HG03280 (cell line): ENCODE measurements around the gene LGALS3BP.
"Not testable (repeated sequence)": the region's sequence is repeated elsewhere in the genome, so short reads cannot be mapped to it uniquely, and the experiment has no call there.

Experiments used
- ATAC-seq: cut with Tn5 transposase; IDR thresholded peaks from one replicate; pipeline ENCODE4 v1.9.1; 2021; ENCODE audit warnings: mild to moderate bottlenecking, moderate library complexity; ENCODE audit not compliant: unreplicated experiment

LGALS3BP gene

DNA sequence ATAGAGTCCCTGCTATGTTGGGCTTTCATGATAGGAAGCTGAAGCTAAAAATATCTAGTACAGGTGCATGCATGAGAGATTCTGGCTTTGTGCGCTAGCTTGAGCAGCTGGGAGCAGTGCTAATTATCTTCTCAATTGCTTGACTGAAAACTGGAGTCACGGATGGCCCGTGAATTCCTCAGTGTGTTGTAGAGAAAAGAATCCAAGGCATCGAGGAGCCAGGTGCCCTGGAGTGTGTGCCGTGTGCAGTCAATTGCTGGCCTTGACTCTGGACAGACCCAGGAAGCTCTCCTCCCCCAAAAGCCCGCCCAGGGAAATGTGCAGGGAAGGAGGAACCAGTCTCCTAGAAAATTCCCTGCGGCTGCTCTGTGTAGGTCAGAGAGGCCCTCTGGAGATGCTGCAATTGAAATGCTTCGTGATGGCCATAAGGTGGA is 14.2 kb downstream of the LGALS3BP start:
- no peak for ATAC-seq

DNA sequence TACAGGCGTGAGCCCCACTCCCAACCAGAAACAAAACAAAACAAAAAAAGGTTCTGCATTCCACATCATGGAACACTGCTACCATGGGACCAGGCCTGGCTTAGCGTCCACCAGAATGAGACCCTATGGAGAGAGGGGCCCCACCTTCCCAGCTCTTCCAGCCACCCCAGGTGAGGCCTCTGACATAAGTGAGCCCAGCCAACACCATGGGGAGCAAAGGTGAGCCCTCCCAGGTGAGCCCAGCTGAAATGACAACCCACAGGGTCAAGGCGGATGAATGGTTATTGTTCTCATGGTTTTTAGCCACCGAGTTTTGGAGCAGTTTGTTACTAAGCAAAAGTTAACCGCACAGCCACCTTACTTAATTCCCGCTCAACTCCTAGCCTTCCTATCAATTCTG is 16.3 kb downstream of the LGALS3BP start:
- no peak for ATAC-seq

DNA sequence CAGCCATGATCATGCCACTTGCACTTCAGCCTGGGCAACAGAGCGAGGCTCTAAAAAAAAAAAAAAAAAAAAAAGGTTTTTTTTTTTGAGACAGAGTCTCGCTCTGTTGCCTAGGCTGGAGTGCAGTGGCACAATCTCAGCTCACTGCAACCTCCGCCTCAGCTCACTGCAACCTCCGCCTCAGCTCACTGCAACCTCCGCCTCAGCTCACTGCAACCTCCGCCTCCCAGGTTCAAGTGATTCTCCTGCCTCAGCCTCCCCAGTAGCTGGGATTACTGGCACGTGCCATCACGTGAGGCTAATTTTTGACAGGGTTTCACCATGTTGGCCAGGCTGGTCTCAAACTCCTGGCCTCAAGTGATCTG is 16.8 kb downstream of the LGALS3BP start:
- not testable (repeated sequence) for ATAC-seq

- no peak for ATAC-seq
Observed at GRCh38 chr17:78962345-78962983, 17.3 kb downstream of the LGALS3BP start.

DNA sequence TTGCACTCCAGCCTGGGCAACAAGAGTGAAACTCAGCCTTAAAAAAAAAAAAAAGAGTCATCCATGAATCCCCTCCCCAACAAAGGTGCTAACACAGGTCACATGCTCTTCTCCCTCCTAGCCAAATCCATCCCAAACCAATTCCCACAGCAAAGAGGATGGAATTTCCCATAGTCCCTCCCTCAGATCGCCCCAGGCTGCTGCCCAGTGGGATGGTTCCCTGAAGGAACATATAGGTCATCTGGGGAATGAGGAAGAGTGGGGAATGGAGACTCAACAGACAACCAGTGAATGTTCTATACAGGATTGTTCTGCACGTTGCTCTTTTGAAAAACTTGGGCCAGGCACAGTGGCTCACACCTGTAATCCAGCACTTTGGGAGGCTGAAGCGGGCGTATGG is 18.2 kb downstream of the LGALS3BP start:
- ATAC-seq: no peak

- ATAC-seq: no peak
Observed at GRCh38 chr17:78960928-78961327, 18.8 kb downstream of the LGALS3BP start.

DNA sequence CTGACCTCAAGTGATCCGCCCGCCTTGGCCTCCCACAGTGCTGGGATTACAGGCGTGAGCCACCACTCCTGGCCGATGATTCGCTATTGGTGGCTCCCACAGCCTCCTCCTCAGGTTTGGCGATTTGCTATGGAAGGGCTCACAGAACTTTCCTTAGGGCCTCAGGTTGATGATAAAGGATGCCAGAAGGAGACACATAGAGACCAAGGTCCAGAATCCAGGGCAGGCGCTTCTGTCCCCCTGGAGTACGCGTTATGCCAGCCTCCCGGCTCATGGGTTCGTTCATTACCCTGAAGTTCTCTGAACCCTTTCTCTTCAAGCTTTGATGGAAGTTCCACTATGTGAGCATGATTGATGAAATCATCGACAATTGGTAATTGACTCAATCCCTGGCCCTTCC is 19.9 kb downstream of the LGALS3BP start:
- ATAC-seq: no peak

DNA sequence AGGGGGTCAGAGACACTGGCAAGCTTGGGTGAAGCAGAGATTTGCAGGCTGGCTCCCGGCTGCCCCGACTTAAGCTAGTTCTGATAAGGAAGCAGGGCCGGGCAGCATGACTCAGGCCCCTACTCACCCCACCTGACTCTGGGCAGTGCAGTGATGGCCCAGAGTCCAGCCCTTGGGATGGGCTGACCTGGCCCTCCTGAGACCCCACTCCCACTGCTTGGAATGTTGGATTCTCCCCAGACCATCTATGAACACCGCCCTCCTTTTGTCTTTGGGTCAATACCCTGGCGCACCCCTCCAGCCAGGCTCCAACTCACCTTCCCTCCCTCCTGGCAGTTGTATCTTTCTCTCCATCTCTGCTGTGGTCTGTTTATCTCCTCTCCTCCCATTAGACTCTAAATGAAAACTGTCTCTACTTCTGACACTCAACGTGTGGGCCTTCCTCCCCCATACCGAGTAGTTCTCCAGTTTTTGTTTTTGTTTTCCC is 21.0 kb downstream of the LGALS3BP start:
- no peak for ATAC-seq

GRCh38 chr17:78957128-78957527 is 22.6 kb downstream of the LGALS3BP start:
- ATAC-seq: no peak

GRCh38 chr17:78956254-78956653 is 23.5 kb downstream of the LGALS3BP start:
- ATAC-seq: no peak

DNA sequence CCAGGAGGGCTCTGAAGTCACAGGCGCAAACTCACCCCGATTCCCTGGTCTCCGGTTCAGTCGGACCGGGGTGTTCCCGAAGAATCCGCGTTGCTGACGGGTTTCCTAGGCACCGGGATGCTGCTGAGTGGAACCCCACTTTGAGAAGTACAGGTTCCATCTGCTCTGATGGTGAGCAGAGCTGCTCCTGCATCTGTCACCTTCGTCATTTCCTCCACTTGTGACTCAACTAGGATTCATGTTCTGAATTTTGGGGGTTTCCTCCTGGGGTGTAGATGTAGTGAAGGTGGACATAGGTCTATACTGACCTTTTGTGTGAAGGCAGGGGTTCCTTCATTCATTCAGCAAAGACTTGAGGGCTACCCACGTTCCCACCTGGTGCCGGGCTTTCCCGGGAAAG is 25.0 kb downstream of the LGALS3BP start:
- no peak for ATAC-seq

- no peak for ATAC-seq
Observed at GRCh38 chr17:78953356-78954350, 26.1 kb downstream of the LGALS3BP start.

DNA sequence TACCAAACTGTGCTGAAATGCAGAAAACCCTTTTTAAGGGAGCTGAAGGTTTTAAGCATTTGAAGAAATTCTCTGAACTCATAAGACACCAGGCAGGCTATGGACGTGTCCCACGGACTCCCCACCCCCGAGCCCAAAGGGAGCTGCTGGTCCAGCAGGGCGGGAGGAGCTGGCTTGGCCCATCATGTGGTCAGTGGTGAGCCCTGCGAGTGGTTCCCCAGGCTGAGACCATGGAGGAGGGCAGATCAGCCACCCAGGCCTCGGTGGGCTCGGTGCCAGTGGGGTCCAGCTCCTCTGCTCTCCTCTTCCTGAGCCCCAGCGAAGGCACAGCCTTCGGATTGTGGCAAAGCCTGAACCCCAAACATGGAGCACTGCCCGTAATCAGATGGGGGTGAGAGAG is 27.0 kb downstream of the LGALS3BP start:
- ATAC-seq: no peak

DNA sequence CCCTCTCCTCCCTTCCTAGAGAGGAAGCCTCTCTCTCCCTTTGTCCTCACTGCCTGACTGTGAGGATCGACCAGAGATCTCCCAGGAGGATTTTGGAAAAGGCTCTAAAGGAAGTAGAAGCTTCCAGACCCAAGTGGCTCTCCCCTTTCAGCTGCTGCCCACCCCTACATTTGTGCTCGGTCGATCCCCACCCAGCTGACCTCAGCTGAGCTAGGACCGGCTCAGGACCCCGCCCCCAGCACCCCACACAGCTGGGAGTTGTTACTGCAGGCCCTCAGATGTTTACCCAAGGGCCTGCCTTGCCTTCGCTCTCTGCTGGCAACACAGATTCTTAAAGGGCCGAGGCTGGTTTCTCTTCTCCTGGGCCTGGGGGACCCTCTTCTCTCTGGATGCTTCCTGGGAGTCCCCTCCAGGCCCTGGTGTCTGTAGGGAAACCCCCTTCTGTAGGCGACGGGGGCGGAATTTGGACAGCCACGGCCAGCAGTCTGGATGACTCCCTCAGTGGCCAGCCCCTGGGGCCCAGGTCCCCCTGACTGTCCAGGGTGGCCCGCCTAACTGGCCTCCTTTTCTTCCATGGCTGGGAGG is 27.7 kb downstream of the LGALS3BP start:
- no peak for ATAC-seq

DNA sequence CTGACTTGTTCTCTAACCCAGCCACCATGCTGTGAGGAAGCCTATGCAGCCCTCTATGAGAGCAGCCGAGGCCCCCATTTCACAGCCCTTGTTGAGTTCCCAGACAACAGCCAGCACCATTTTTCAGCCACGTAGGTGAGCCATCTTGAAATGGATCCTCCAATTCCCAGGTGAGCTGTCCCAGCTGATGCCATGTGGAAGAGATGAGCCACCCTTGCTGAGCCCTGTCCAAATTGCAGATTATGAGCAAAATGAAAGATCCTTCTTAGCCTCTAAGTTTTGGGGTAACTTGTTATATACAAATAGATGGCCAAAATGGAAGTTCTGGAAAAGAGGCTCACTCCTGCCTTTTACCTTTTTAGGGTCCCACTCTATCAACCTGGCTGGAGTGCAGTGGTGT is 28.9 kb downstream of the LGALS3BP start:
- ATAC-seq: no peak

DNA sequence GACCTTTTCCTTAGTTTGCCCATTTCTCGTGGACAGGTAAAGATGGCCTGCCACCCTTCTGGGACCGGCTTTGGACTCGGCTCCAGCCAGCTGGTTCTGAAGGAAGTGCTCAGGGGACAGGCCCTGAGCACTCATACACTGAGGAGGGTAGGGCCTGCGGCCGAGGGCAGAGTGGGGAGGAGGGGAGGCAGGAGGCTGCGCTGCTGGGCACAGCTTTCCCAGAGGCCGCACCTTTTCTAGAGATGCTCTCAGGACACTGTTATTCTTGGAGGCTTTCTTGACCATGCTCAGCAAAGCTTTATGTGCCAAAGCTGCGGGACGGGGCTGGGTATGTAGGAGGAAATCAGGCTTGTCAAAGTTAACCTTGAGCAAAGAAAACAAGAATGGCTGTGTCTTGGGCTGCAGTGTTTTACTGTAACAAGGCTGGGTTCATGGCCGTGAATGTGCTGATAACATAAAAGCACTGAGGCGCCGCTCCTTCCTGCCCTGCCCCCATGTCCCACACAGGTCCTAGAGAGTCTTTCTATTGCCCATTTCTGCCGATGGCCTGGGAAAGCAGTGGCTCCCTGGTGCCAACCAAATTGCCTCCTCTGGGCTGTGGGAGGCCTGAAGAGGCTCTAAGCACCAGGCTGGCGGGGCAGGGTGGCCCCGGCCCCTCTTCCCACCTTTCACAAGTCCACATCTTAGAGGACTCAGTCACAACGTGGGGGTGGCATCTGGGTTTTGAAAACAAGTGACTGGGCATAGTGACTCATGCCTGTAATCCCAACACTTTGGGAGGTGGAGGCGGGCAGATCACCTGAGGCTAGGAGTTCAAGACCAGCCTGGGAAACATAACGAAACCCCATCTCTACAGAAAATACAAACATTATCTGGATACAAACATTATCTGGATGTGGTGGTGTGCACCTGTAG is 32.2 kb downstream of the LGALS3BP start:
- no peak for ATAC-seq

DNA sequence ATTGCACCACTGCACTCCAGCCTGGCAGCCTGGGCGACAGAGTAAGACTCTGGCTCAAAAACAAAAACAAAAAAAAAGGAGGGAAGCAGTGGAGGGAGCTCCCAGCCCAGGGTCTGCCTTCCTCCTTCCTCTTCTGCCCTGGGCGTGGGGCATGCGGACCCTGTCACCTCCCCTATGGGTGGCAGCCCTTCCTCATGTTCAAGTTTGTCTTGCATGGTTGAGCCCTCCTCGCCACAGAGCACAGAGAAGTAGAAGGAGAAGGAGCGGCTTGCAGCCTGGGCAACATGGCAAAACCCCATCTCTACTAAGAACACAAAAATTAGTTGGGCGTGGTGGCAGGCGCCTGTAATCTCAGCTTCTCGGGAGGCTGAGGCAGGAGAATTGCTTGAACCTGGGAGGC is 33.1 kb downstream of the LGALS3BP start:
- no peak for ATAC-seq

DNA sequence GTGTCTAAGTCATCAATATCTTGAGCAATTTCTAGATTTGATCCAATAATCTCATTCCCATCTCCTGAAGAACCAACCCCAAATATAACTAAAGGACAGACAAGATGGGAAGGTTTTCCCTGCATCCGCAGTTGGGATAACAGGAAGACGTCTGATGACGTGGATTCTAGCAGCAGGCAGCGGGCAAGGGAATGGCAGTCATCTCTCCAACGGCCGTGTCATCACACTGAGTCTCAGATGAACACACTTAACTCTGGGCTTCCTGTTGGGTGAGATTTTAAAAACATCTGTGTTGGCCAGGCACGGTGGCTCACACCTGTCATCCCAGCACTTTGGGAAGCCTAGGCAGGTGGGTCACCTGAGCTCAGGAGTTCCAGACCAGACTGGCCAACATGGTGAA is 33.6 kb downstream of the LGALS3BP start:
- ATAC-seq: no peak

- not testable (repeated sequence) for ATAC-seq
Observed at GRCh38 chr17:78945455-78945854, 34.3 kb downstream of the LGALS3BP start.

DNA sequence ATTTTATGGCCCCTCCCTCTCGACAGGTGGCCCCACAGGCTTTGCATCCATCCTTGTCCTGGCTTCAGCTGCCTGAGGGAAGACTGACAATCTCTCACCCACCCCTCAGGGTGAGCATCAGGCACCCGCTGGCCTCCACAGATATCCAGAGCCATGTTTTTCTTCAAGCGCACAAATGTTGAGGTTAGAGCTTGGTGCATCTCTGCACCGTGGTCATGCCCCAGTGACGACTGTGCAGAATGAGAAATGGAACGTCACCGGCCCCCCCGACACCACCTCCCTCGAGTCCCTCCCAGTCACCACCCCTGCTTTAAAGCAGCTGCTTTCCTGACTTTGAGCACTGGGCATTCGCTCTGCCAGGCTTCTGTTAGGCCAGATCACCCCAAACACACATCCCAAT is 34.8 kb downstream of the LGALS3BP start:
- no peak for ATAC-seq

DNA sequence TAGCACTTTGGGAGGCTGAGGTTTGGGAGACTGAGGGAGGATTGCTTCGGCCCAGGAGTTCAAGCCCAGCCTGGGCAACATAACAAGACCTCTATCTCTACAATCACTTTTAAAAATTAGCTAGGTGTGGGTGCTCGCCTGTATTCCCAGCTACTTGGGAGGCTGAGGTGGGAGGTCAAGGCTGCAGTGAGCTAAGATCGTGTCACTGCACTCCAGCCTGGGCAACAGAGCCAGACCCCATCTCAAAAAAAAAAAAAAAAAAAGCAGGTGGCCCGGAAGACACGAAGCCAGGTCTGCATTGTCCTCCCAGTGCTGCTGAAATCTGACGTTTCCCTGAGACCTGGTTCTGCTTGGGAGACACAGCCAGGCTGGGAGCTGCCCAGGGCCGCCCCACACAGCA is 35.7 kb downstream of the LGALS3BP start:
- ATAC-seq: no peak
